Neural cell (in vitro differentiated cells): ENCODE results near the gene TNKS2.

ENCODE experiments used
- EP300 ChIP-seq: fragments of 450-650 bp; conservative IDR thresholded peaks from 2 replicates; pipeline ENCODE4 v1.6.1; 2014; ENCODE audit warnings: antibody characterized with exemption, mild to moderate bottlenecking, moderate library complexity; ENCODE audit not compliant: poor library complexity, severe bottlenecking
- EZH2 ChIP-seq: fragments of 200-600, 300-800 bp; shearing (Covaris generic), sonication (generic); IDR thresholded peaks from 2 replicates; pipeline ENCODE4 v1.6.1; 2014; ENCODE audit warnings: antibody characterized with exemption, low read length, borderline replicate concordance, mild to moderate bottlenecking; ENCODE audit not compliant: insufficient read depth, poor library complexity, severe bottlenecking
- MXI1 ChIP-seq: fragments of 450-650 bp; conservative IDR thresholded peaks from 2 replicates; pipeline ENCODE4 v1.6.1; 2014; ENCODE audit warnings: antibody characterized with exemption, mild to moderate bottlenecking; ENCODE audit not compliant: poor library complexity, severe bottlenecking
- POLR2AphosphoS5 ChIP-seq: IDR thresholded peaks from 2 replicates; pipeline ENCODE4 v1.6.1; 2012
- RAD21 ChIP-seq: fragments of 450-650 bp; conservative IDR thresholded peaks from 2 replicates; pipeline ENCODE4 v1.6.1; 2014; ENCODE audit warnings: antibody characterized with exemption, mild to moderate bottlenecking, moderate library complexity
- SMC3 ChIP-seq: fragments of 450-650 bp; conservative IDR thresholded peaks from 2 replicates; pipeline ENCODE4 v1.6.1; 2014; ENCODE audit warnings: antibody characterized with exemption, mild to moderate bottlenecking, moderate library complexity; ENCODE audit not compliant: poor library complexity
- TAF1 ChIP-seq: IDR thresholded peaks from 2 replicates; pipeline ENCODE4 v1.6.1; 2012; ENCODE audit warnings: low read depth
- TF ChIP-seq, protein P1 (sequence below): fragments of 450-650 bp; IDR thresholded peaks from 2 replicates; pipeline ENCODE4 v1.5.1; 2014; ENCODE audit warnings: antibody characterized with exemption, mild to moderate bottlenecking, moderate library complexity; ENCODE audit not compliant: poor library complexity, severe bottlenecking
- TF ChIP-seq, protein P2 (sequence below): IDR thresholded peaks from 2 replicates; pipeline ENCODE4 v1.6.1; 2012; ENCODE audit warnings: borderline replicate concordance

DNA sequence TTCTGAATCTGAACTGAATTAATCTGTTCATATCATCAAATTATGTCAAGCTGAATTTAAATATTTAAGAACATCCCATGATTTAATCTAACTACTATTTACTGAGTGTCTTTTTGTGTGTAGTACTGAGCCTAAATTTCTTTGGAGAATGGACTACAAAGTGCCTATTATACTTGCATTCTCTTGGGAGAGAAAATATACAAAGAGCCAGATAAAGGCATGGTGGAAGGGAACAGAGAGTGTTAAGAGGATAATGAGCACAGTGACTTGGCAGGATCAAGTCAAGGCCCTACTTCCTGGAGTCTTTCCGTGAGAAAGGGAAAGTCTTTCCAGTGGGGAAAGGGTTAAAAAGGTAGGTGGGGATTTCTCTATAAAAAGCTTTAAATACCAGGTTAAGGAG, 15.0 kb downstream of the TNKS2 start:
- TF ChIP-seq, protein P1, sequence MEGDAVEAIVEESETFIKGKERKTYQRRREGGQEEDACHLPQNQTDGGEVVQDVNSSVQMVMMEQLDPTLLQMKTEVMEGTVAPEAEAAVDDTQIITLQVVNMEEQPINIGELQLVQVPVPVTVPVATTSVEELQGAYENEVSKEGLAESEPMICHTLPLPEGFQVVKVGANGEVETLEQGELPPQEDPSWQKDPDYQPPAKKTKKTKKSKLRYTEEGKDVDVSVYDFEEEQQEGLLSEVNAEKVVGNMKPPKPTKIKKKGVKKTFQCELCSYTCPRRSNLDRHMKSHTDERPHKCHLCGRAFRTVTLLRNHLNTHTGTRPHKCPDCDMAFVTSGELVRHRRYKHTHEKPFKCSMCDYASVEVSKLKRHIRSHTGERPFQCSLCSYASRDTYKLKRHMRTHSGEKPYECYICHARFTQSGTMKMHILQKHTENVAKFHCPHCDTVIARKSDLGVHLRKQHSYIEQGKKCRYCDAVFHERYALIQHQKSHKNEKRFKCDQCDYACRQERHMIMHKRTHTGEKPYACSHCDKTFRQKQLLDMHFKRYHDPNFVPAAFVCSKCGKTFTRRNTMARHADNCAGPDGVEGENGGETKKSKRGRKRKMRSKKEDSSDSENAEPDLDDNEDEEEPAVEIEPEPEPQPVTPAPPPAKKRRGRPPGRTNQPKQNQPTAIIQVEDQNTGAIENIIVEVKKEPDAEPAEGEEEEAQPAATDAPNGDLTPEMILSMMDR = no peak
- TF ChIP-seq EZH2 (no peak), RAD21 (no peak), POLR2AphosphoS5 (no peak), EP300 (no peak), TAF1 (no peak), SMC3 (no peak), MXI1 (no peak)
- TF ChIP-seq, protein P2, sequence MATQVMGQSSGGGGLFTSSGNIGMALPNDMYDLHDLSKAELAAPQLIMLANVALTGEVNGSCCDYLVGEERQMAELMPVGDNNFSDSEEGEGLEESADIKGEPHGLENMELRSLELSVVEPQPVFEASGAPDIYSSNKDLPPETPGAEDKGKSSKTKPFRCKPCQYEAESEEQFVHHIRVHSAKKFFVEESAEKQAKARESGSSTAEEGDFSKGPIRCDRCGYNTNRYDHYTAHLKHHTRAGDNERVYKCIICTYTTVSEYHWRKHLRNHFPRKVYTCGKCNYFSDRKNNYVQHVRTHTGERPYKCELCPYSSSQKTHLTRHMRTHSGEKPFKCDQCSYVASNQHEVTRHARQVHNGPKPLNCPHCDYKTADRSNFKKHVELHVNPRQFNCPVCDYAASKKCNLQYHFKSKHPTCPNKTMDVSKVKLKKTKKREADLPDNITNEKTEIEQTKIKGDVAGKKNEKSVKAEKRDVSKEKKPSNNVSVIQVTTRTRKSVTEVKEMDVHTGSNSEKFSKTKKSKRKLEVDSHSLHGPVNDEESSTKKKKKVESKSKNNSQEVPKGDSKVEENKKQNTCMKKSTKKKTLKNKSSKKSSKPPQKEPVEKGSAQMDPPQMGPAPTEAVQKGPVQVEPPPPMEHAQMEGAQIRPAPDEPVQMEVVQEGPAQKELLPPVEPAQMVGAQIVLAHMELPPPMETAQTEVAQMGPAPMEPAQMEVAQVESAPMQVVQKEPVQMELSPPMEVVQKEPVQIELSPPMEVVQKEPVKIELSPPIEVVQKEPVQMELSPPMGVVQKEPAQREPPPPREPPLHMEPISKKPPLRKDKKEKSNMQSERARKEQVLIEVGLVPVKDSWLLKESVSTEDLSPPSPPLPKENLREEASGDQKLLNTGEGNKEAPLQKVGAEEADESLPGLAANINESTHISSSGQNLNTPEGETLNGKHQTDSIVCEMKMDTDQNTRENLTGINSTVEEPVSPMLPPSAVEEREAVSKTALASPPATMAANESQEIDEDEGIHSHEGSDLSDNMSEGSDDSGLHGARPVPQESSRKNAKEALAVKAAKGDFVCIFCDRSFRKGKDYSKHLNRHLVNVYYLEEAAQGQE = no peak
